Measurements from ENCODE around the gene EIF2A. TPM values are rescaled to one million over a fixed set of nuclear protein-coding genes. Genes with fewer than 3 reads are reported as not detected.

EIF2A gene
- 279 and 306 TPM in 2 replicates for total RNA-seq

DNA sequence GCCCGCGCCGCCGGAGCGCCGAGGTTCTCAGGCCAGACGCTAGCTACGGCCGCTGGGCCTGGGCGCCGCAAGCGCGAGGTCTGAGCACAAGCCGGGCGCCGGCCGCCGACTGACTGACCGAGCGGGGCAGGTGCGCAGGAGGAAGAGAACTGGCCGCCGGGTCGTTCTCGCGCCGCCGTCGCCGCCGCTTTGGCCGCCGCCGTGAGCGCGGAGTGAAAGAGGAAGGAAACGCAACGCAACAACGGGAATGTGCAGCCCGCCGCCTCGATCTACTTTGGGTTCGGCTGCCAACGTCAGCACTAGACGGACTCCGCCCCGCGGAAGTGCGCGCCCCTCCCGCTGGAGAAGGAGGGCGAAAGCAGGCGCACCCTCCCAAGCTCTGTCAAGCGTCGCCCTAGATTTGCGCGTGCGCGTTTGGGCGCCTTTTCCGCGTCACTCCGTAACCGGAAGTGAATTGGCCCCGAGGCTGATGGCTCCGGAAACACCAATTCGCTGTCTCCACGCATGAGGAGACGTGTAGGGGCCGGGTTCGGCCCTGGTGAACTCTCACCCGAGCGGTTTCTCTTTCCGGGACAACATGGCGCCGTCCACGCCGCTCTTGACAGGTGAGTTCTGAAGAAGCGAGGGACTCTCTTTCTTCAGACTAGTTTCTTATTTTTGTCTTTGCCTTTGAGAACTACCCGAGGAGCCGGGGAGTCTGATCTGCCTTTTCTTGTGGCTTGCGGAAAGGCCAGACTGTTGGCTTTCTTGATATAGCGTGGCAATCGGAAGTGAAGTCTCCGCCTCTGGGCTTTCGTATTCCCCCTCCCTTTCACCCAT, at the start of gene EIF2A, which contains the start of gene SERP1:
Gene EIF2A (plus strand): TSS at position 562 of the 819 bp plus-strand sequence. CDS start 16 bp downstream, at position 578.
Gene SERP1 (minus strand): TSS at position 271 of the 819 bp plus-strand sequence. CDS start 361 bp downstream, outside the sequence.

DNA sequence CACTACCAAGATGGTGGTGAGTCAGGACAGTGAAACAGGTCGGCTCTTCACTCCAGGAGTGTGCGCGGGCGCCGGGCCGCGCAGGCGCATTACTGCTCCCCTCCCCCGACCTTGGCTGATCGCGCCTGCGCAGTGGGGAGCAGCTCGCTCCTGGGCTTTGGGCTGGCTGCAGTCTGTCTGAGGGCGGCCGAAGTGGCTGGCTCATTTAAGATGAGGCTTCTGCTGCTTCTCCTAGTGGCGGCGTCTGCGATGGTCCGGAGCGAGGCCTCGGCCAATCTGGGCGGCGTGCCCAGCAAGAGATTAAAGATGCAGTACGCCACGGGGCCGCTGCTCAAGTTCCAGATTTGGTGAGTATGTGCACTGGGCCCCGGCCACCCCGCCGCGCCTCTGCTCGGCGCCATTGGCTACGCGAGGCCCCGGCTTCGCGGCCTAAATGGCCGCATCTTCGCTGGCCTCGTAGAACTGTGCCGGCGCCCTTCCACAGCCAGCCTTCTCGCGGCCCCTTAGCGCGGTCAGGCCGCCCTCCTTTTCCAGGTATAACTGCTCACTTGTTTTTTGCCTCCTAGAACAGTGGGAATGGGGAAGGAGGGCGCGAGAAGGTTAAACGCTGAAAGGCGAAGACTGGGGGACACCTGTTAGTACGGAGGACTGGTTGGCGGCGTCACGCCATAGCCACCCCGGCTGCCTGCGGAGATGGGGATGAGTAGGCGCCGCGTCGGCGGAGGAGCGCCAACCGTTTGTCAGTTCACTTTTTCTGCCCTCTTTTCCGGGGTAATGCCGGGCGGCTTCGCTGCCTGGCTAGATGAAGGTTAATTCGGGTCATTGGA, 56.8 kb downstream of the EIF2A start, which contains the start of gene SELENOT:
Gene SELENOT (plus strand): TSS at position 169 of the 827 bp plus-strand sequence. CDS start 42 bp downstream, at position 211.

Other genes with a start within 250 kb of the EIF2A start
- 20.9 and 22.7 TPM in 2 replicates for gene TSC22D2, start 138.5 kb upstream of the EIF2A start, total RNA-seq
- 171 and 184 TPM in 2 replicates for gene SERP1, start 291 bp upstream of the EIF2A start, total RNA-seq
- 237 and 240 TPM in 2 replicates for gene SELENOT, start 56.5 kb downstream of the EIF2A start, total RNA-seq
- not detected in 2 replicates for gene ERICH6, start 157.1 kb downstream of the EIF2A start, total RNA-seq
- gene SIAH2, start 216.4 kb downstream of the EIF2A start, total RNA-seq: 18.7 and 20.5 TPM in 2 replicates